Osteocyte (in vitro differentiated cells): Measurements from ENCODE around the gene DBN1. TPM values are rescaled to one million over a fixed set of nuclear protein-coding genes. Genes with fewer than 3 reads are reported as not detected.

Experiments
- DNase-seq: peaks from one replicate; pipeline ENCODE4 v3.0.0; 2021; ENCODE audit warnings: mixed read lengths; ENCODE audit not compliant: unreplicated experiment; ENCODE audit errors: extremely low spot score
- H3K27ac Mint-ChIP-seq: one replicate; pipeline ENCODE4 v1.8.0; 2021; ENCODE audit warnings: mild to moderate bottlenecking, mixed read lengths; ENCODE audit not compliant: unreplicated experiment
- H3K27me3 Mint-ChIP-seq: one replicate; pipeline ENCODE4 v1.8.0; 2021; ENCODE audit warnings: mixed read lengths; ENCODE audit not compliant: unreplicated experiment
- H3K36me3 Mint-ChIP-seq: one replicate; pipeline ENCODE4 v1.8.0; 2021; ENCODE audit warnings: mixed read lengths; ENCODE audit not compliant: unreplicated experiment
- H3K4me1 Mint-ChIP-seq: one replicate; pipeline ENCODE4 v1.8.0; 2021; ENCODE audit warnings: mixed read lengths; ENCODE audit not compliant: unreplicated experiment
- H3K4me3 Mint-ChIP-seq: one replicate; pipeline ENCODE4 v1.8.0; 2021; ENCODE audit warnings: mild to moderate bottlenecking, moderate library complexity, mixed read lengths; ENCODE audit not compliant: unreplicated experiment
- H3K9me3 Mint-ChIP-seq: one replicate; pipeline ENCODE4 v1.8.0; 2021; ENCODE audit warnings: mixed read lengths; ENCODE audit not compliant: unreplicated experiment
- CTCF ChIP-seq: fragments of 200-600 bp; sonication (generic); IDR thresholded peaks from 2 replicates; pipeline ENCODE4 v1.5.0; 2021; ENCODE audit warnings: antibody characterized with exemption, mild to moderate bottlenecking, moderate library complexity
- total RNA-seq: library from RNA; stranded (reverse); gene quantifications from 2 replicates; pipeline ENCODE4 v1.2.1, GENCODE V29; 2021

DBN1 gene
- total RNA-seq, 1 donor from 2014 or later: 248 TPM

GRCh38 chr5:177470759-177471536 lies 2.5 kb downstream of the DBN1 start:
- Mint-ChIP-seq H3K4me3 (peak overlapping the region; percentile 80), H3K9me3 (peaks cover 2% of the 10 kb centered on the region), H3K36me3 (peaks cover 16% of the 10 kb centered on the region), H3K27me3 (no peaks in the 10 kb centered on the region), H3K27ac (no peak overlapping the region), H3K4me1 (peaks cover 53% of the 10 kb centered on the region)
- TF ChIP-seq CTCF: no peak
- DNase-seq: no peak

- peaks cover 25% of the 10 kb centered on the region for H3K36me3 Mint-ChIP-seq
- H3K4me3 Mint-ChIP-seq: peak overlapping the region; percentile 46
- TF ChIP-seq CTCF: no peak
Measured at GRCh38 chr5:177469750-177470525, 3.5 kb downstream of the DBN1 start.

GRCh38 chr5:177468685-177469628 lies 4.5 kb downstream of the DBN1 start:
- Mint-ChIP-seq H3K27ac (peak overlapping the region; percentile 75), H3K27me3 (no peaks in the 10 kb centered on the region), H3K9me3 (peaks cover 4% of the 10 kb centered on the region), H3K4me3 (peak overlapping the region; percentile 26), H3K36me3 (peaks cover 25% of the 10 kb centered on the region), H3K4me1 (peaks cover 42% of the 10 kb centered on the region)
- DNase-seq: no peak
- TF ChIP-seq CTCF: no peak

More at GRCh38 chr5:177469750-177470525, 3.5 kb downstream of the DBN1 start:
- Mint-ChIP-seq H3K4me1 (peaks cover 45% of the 10 kb centered on the region), H3K27ac (peak overlapping the region; percentile 75), H3K9me3 (peaks cover 4% of the 10 kb centered on the region), H3K27me3 (no peaks in the 10 kb centered on the region)
- no peak for DNase-seq

DNA sequence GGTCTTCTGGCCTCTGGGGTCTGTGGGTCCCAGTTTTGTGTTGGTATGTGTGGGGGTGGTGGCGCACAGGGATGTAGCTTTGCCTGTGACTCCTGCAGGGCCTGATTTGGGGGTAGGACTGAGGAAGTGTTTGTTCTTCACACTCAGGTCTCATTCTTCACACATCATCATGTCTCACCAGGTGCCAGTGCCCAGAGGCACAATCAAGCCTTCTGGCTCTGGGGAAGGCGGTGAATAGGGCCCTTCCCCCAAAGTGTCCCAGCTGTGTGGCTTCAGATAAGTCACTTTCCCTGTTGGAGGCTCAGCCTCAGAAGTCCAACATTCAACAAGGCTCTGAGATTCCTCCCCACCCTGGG lies 5.1 kb downstream of the DBN1 start:
- peaks cover 4% of the 10 kb centered on the region for H3K9me3 Mint-ChIP-seq
- no peak overlapping the region for H3K4me3 Mint-ChIP-seq
- no peaks in the 10 kb centered on the region for H3K27me3 Mint-ChIP-seq
- H3K36me3 Mint-ChIP-seq: peaks cover 29% of the 10 kb centered on the region
- H3K4me1 Mint-ChIP-seq: peaks cover 40% of the 10 kb centered on the region
- H3K27ac Mint-ChIP-seq: peak overlapping the region; percentile 52
- DNase-seq: no peak
- TF ChIP-seq CTCF: no peak
